ENCODE measurements around the gene C3orf85.

GRCh38 chr3:109154979-109155378, 18.5 kb downstream of the C3orf85 start:
- TF ChIP-seq CTCF (conservative IDR thresholded peaks at IDR 0.05; ENCODE audit: low read depth, low read length) (no peak), EZH2 (IDR thresholded peaks at IDR 0.05; ENCODE audit: borderline replicate concordance, low read depth, low read length, poor library complexity, severe bottlenecking) (no peak)
